OCI-LY3 (cell line): ENCODE results near the gene SPRY1.

Source experiments
- CTCF ChIP-seq: fragments of 200-600, 300-600 bp; sonication (generic); IDR thresholded peaks from 2 replicates; pipeline ENCODE4 v1.5.1; 2014; ENCODE audit warnings: antibody characterized with exemption, low read length, low read depth
- EZH2phosphoT487 ChIP-seq: fragments of 200-600 bp; shearing (Covaris generic); IDR thresholded peaks from 2 replicates; pipeline ENCODE4 v1.6.1; 2018; ENCODE audit warnings: antibody characterized with exemption, mixed run types, low read depth

GRCh38 chr4:123419885-123420755 lies 23.5 kb downstream of the SPRY1 start:
- TF ChIP-seq CTCF (no peak), EZH2phosphoT487 (no peak)
